CD4-positive, alpha-beta memory T cell (primary cell): ENCODE results near the gene NEK10. TPM values are rescaled to one million over a fixed set of nuclear protein-coding genes. Genes with fewer than 3 reads are reported as not detected.

ENCODE experiments used
- CTCF ChIA-PET: fragments of 350-600 bp; sonication (Branson Sonifier 250); formaldehyde crosslinking; loops from one replicate; lab custom pipeline; 2021; ENCODE audit warnings: inconsistent platforms; ENCODE audit not compliant: partially characterized antibody; lab: Charles Lee
- POLR2A ChIA-PET: fragments of 350-600 bp; sonication (Branson Sonifier 250); formaldehyde crosslinking; loops from one replicate; lab custom pipeline; 2021; ENCODE audit not compliant: partially characterized antibody; lab: Charles Lee
- DNase-seq, 5 donors: peaks; one replicate each; pipeline versions ENCODE4 v3.0.0 to v3.0.0-alpha.2; 2020 to 2022; ENCODE audit warnings: mixed read lengths in 1 of 5
- H3K27ac ChIP-seq: one replicate; pipeline ENCODE4 v1.7.0; 2013; ENCODE audit warnings: low read depth, low read length
- H3K27me3 ChIP-seq: 2 replicates; pipeline ENCODE4 v1.7.0; 2013; ENCODE audit warnings: mild to moderate bottlenecking, low read length, moderate library complexity; ENCODE audit not compliant: insufficient read depth
- H3K36me3 ChIP-seq: 2 replicates; pipeline ENCODE4 v1.7.0; 2013; ENCODE audit warnings: mild to moderate bottlenecking, low read length, moderate library complexity; ENCODE audit not compliant: insufficient read depth
- H3K4me1 ChIP-seq: 2 replicates; pipeline ENCODE4 v1.7.0; 2013; ENCODE audit warnings: mild to moderate bottlenecking, low read length, moderate library complexity; ENCODE audit not compliant: insufficient read depth
- H3K4me3 ChIP-seq, 2 donors: one replicate each; pipeline ENCODE4 v1.7.0; 2013; ENCODE audit warnings: low read length in 2 of 2, mild to moderate bottlenecking in 1 of 2
- H3K9me3 ChIP-seq, 2 donors: one replicate each; pipeline ENCODE4 v1.7.0; 2013; ENCODE audit warnings: low read length in 2 of 2, control low read depth in 1 of 2; ENCODE audit not compliant: control insufficient read depth in 1 of 2
- H3K27ac Mint-ChIP-seq, 7 donors: one replicate each; pipeline ENCODE4 v1.8.0; 2020 to 2021; ENCODE audit warnings: mixed read lengths in 7 of 7, mild to moderate bottlenecking in 6 of 7, inconsistent platforms in 3 of 7, moderate library complexity in 3 of 7
- H3K27me3 Mint-ChIP-seq, 2 donors: one replicate each; pipeline ENCODE4 v1.8.0; 2020 to 2021; ENCODE audit warnings: mixed read lengths in 2 of 2
- H3K36me3 Mint-ChIP-seq, 2 donors: one replicate each; pipeline ENCODE4 v1.8.0; 2020 to 2021; ENCODE audit warnings: mixed read lengths in 2 of 2, inconsistent platforms in 1 of 2, mild to moderate bottlenecking in 1 of 2
- H3K4me1 Mint-ChIP-seq, 4 donors: one replicate each; pipeline ENCODE4 v1.8.0; 2020 to 2021; ENCODE audit warnings: mixed read lengths in 4 of 4, mild to moderate bottlenecking in 1 of 4
- H3K4me3 Mint-ChIP-seq, 8 donors: one replicate each; pipeline ENCODE4 v1.8.0; 2020 to 2021; ENCODE audit warnings: mixed read lengths in 8 of 8, mild to moderate bottlenecking in 7 of 8, moderate library complexity in 6 of 8, inconsistent platforms in 3 of 8
- H3K9me3 Mint-ChIP-seq, 8 donors: one replicate each; pipeline ENCODE4 v1.8.0; 2020 to 2021; ENCODE audit warnings: mixed read lengths in 8 of 8, mild to moderate bottlenecking in 5 of 8, inconsistent platforms in 3 of 8, moderate library complexity in 1 of 8
- intact Hi-C: fragments of 100-400 bp; cut with micrococcal nuclease; formaldehyde crosslinking; loops from one replicate; pipeline ENCODE4 v1.15.1; 2023
- polyA plus RNA-seq, 2 donors: library from polyadenylated mRNA; unstranded; fragments of 300-500 nt; fragmentation: Illumina TruSeq; gene quantifications; one replicate each; pipeline ENCODE4 v1.2.3, GENCODE V29; 2021
- total RNA-seq, 2 experiments: library from RNA; stranded (reverse); gene quantifications; one replicate each; pipeline ENCODE4 v1.2.3, GENCODE V29; 2021

Gene NEK10
- total and polyA plus RNA-seq, 4 experiments from 2014 or later, result 0.10 to 2.7 (median 1.4) TPM; not detected in 1

DNA sequence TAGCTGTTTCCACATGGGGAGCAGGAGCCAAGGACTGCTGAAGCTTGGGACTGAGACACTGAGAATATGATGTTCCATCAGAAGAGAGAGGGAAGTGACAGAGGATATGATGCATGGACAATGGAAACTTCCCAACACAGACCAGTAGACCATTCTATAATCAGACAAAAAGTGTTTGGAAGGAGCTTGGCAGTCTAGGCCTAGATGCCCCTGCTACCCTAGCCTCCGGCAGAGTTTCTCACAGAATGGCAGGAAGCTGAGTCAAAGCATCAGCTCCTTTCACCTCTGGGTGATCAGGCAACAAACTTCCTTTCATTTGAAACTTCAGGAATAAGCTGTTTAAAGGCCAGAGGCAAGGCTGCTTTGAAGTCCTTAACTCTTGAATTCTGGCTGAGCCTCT is 222.0 kb downstream of the NEK10 start:
- no peak for DNase-seq
- H3K27me3 Mint-ChIP-seq, result no peaks in the 10 kb centered on the region
- CTCF ChIA-PET, result no interaction called here
- Histone ChIP-seq H3K27me3 (no peaks in the 10 kb centered on the region), H3K36me3 (no peaks in the 10 kb centered on the region), H3K27ac (no peak overlapping the region), H3K4me1 (no peaks in the 10 kb centered on the region), H3K9me3 (no peaks in the 10 kb centered on the region), H3K4me3 (no peak overlapping the region)
- no peaks in the 10 kb centered on the region for H3K4me1 Mint-ChIP-seq
- intact Hi-C loops, result no loop called here
- H3K27ac Mint-ChIP-seq, result no peak overlapping the region
- POLR2A ChIA-PET, result no interaction called here
- no peak overlapping the region for H3K4me3 Mint-ChIP-seq
- H3K36me3 Mint-ChIP-seq, result no peaks in the 10 kb centered on the region
- peaks cover 0 to 3% (median 2%) of the 10 kb centered on the region in 8 donors for H3K9me3 Mint-ChIP-seq

DNA sequence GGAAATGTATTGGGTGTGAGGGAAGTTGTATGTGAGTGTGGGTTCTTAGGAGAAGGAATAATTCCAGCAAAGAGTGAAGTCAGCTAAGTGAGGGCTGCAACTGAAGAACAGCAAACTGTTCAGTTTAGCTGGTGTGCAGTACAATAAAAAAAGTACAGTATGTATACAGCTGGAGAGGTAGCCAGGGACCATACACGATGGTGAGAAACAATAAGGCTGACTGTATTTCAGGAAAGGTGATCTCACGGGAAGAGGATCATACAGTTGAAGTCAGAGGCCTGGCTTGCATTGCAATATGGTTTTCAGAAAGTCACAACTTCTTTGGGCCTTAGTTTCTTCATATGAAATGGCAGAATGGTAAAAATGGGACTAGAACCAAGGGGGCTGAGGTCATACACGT is 222.4 kb downstream of the NEK10 start:
- Histone ChIP-seq H3K4me3 (no peak overlapping the region), H3K4me1 (no peaks in the 10 kb centered on the region), H3K9me3 (no peaks in the 10 kb centered on the region), H3K36me3 (no peaks in the 10 kb centered on the region), H3K27ac (no peak overlapping the region), H3K27me3 (no peaks in the 10 kb centered on the region)
- Mint-ChIP-seq H3K4me1 (no peaks in the 10 kb centered on the region), H3K4me3 (no peak overlapping the region), H3K27me3 (no peaks in the 10 kb centered on the region), H3K9me3 (peaks cover 0 to 7% (median 2%) of the 10 kb centered on the region in 8 donors), H3K36me3 (no peaks in the 10 kb centered on the region), H3K27ac (peak overlapping the region in 1 of 7 donors; percentile 60)
- intact Hi-C loops, result no loop called here
- DNase-seq, result no peak
- CTCF ChIA-PET, result interaction anchor here (0.6 to 2.3 kb wide), 2 partner anchors 12 to 590 kb away, joined by 3 to 12 read pairs; no protein-coding TSS in a partner anchor
- POLR2A ChIA-PET, result no interaction called here

DNA sequence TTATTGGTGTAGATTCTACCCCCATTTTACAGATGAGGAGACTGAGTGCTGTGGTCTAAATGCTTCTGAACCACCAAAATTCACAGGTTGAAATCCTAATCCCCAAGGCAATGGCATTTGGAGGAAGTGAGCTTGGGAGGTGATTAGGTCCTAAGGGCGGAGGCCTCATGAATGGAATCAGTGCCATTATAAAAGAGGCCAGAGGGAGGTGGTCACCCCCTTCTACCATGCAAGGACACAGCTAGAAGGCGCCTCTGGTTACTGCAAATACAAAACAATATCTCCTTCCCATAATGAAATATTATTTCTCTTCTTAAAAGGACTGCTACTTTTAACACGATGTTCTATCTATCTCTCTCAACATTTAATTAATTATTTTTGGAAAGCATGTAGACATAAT is 223.5 kb downstream of the NEK10 start:
- H3K27ac Mint-ChIP-seq, result no peak overlapping the region
- CTCF ChIA-PET, result interaction anchor here (2.3 kb wide), 1 partner anchor 11 kb away, joined by 12 read pairs; no protein-coding TSS in a partner anchor
- H3K27me3 Mint-ChIP-seq, result no peaks in the 10 kb centered on the region
- intact Hi-C loops, result no loop called here
- H3K4me3 Mint-ChIP-seq, result no peak overlapping the region
- no peaks in the 10 kb centered on the region for H3K4me1 ChIP-seq
- no peak overlapping the region for H3K27ac ChIP-seq
- H3K4me3 ChIP-seq, result no peak overlapping the region
- no peak for DNase-seq
- H3K36me3 Mint-ChIP-seq, result peaks cover 0 to 4% of the 10 kb centered on the region in 2 donors
- no peaks in the 10 kb centered on the region for H3K36me3 ChIP-seq
- no peaks in the 10 kb centered on the region for H3K9me3 ChIP-seq
- POLR2A ChIA-PET, result no interaction called here
- no peaks in the 10 kb centered on the region for H3K4me1 Mint-ChIP-seq
- no peaks in the 10 kb centered on the region for H3K27me3 ChIP-seq
- H3K9me3 Mint-ChIP-seq, result peaks cover 0 to 13% (median 5%) of the 10 kb centered on the region in 8 donors

DNA sequence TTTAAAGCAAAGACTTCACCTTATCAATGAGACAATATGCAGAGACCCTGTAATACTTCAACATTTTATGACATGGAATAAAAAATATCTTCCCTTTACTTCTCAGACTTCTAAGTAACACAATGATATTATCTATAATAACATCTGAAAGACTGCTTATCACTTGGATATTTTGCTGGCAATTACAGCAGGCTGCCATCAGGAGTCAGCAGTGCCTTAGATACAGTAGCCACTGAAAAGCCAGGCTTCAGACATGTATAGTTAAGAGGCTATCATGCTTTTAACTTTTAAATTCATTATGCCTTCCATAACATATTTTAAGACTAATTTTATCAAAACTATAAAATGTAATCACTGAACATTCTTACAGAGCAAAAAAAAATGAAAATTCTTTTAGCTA is 227.5 kb downstream of the NEK10 start:
- Histone ChIP-seq H3K36me3 (no peaks in the 10 kb centered on the region), H3K27ac (no peak overlapping the region), H3K9me3 (no peaks in the 10 kb centered on the region), H3K4me1 (no peaks in the 10 kb centered on the region), H3K27me3 (no peaks in the 10 kb centered on the region), H3K4me3 (no peak overlapping the region)
- H3K4me1 Mint-ChIP-seq, result no peaks in the 10 kb centered on the region
- no peak overlapping the region for H3K27ac Mint-ChIP-seq
- H3K4me3 Mint-ChIP-seq, result no peak overlapping the region
- H3K36me3 Mint-ChIP-seq, result peaks cover 0 to 4% of the 10 kb centered on the region in 2 donors
- ChIA-PET POLR2A (no interaction called here), CTCF (no interaction called here)
- intact Hi-C loops, result no loop called here
- peaks cover 4 to 13% (median 6%) of the 10 kb centered on the region in 8 donors for H3K9me3 Mint-ChIP-seq
- no peak for DNase-seq
- no peaks in the 10 kb centered on the region for H3K27me3 Mint-ChIP-seq

DNA sequence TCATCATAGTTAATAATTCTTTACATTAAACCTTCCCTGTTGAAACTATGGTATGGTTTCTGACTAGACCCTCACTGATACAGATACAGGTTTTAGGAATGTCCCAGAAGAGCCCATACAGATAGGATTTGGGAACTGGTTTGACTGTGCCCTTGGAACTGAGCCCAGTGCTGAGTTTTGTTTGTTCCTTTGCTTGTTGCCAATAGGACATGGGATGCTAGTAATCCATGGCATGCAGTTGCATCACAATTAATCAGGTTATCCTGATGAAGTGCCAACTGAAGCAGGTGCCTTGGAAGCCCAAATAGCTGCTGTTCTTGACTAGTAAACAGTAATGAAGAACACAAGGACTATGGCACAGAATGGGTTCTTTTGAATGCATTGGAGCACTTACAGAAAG is 230.6 kb downstream of the NEK10 start:
- Mint-ChIP-seq H3K27ac (no peak overlapping the region), H3K9me3 (peaks cover 4 to 13% (median 6%) of the 10 kb centered on the region in 8 donors), H3K36me3 (peaks cover 0 to 4% of the 10 kb centered on the region in 2 donors), H3K27me3 (peaks cover 0 to 2% of the 10 kb centered on the region in 2 donors), H3K4me1 (no peaks in the 10 kb centered on the region), H3K4me3 (no peak overlapping the region)
- Histone ChIP-seq H3K36me3 (no peaks in the 10 kb centered on the region), H3K4me3 (no peak overlapping the region), H3K27me3 (no peaks in the 10 kb centered on the region), H3K9me3 (no peaks in the 10 kb centered on the region), H3K4me1 (no peaks in the 10 kb centered on the region), H3K27ac (no peak overlapping the region)
- POLR2A ChIA-PET, result no interaction called here
- CTCF ChIA-PET, result interaction anchor here (1.2 kb wide), 1 partner anchor 9 kb away, joined by 4 read pairs; no protein-coding TSS in a partner anchor
- intact Hi-C loops, result no loop called here
- DNase-seq, result no peak

DNA sequence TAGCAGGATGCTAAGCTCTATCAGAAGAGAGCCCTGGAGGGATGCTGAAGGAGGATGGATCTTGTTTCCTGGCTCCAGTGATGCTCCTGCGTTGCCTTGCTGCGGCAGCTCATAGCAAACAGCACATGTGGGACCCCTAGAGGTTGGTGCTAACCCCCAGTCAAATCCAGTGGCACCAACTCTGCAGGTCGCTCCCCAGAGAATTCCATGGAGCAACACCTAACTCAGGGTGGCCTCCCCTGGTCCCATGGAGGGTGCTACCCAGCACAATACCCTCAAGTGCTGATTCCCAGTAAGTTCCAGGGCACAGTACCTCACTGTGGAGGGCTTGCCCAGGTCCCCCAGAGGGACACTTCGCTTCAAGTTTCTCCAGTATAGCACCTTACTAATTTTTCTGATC is 231.2 kb downstream of the NEK10 start:
- Histone ChIP-seq H3K36me3 (no peaks in the 10 kb centered on the region), H3K27me3 (no peaks in the 10 kb centered on the region), H3K9me3 (no peaks in the 10 kb centered on the region), H3K4me1 (no peaks in the 10 kb centered on the region), H3K4me3 (no peak overlapping the region), H3K27ac (no peak overlapping the region)
- H3K27me3 Mint-ChIP-seq, result peaks cover 0 to 2% of the 10 kb centered on the region in 2 donors
- intact Hi-C loops, result no loop called here
- no peaks in the 10 kb centered on the region for H3K4me1 Mint-ChIP-seq
- H3K36me3 Mint-ChIP-seq, result peaks cover 0 to 4% of the 10 kb centered on the region in 2 donors
- POLR2A ChIA-PET, result no interaction called here
- H3K4me3 Mint-ChIP-seq, result no peak overlapping the region
- H3K9me3 Mint-ChIP-seq, result peaks cover 4 to 13% (median 6%) of the 10 kb centered on the region in 8 donors
- CTCF ChIA-PET, result interaction anchor here (0.9 kb wide), 2 partner anchors 9 to 543 kb away, joined by 3 to 5 read pairs; no protein-coding TSS in a partner anchor
- no peak overlapping the region for H3K27ac Mint-ChIP-seq
- DNase-seq, result no peak

DNA sequence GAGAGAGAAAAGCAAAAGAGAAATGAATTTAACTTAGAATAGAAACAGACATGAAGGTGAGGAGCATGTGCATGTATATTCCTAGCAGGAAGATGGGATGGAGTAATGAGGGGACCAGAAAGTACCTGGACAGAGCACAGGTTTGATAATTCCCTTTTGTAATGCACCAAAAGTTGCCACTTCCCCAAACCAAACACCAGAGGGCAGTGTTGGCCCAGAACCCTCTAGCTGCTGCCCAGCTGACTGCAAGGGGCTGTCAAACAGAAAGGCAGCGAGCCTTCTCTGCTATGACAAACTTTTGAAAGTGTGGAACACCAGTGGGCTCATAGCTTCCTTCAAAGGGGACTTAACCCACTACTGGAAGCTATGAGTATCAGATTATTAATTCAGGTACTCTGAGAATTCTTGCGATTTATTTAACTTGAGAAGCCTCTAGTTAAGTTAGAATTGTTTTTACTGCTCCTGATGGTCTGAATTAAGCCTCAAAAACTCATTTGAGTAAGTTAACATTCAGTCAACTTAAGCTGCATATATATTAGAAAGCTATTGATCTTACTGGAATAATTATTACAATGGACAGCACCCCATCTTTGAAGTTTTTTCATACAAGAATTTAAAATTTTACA is 234.9 kb downstream of the NEK10 start:
- Histone ChIP-seq H3K9me3 (no peaks in the 10 kb centered on the region), H3K27ac (no peak overlapping the region), H3K4me1 (no peaks in the 10 kb centered on the region), H3K27me3 (no peaks in the 10 kb centered on the region), H3K4me3 (no peak overlapping the region), H3K36me3 (no peaks in the 10 kb centered on the region)
- H3K4me3 Mint-ChIP-seq, result no peak overlapping the region
- H3K27me3 Mint-ChIP-seq, result peaks cover 0 to 2% of the 10 kb centered on the region in 2 donors
- ChIA-PET POLR2A (interaction anchor here (0.5 kb wide), 1 partner anchor 549 kb away, joined by 3 read pairs; no protein-coding TSS in a partner anchor), CTCF (interaction anchor here (0.8 to 3.2 kb wide), 19 partner anchors 9 to 1183 kb away, joined by 3 to 37 read pairs (median 5); no protein-coding TSS in a partner anchor)
- no peaks in the 10 kb centered on the region for H3K36me3 Mint-ChIP-seq
- H3K27ac Mint-ChIP-seq, result no peak overlapping the region
- intact Hi-C loops, result loop anchor here (1.0 to 2.0 kb wide), 3 partner anchors 333 to 1195 kb away; no protein-coding TSS in a partner anchor
- H3K9me3 Mint-ChIP-seq, result peaks cover 0 to under 1% (median 0%) of the 10 kb centered on the region in 8 donors
- peak; percentile 41 to 53 (median 49) for DNase-seq
- H3K4me1 Mint-ChIP-seq, result no peaks in the 10 kb centered on the region
